Measurements from ENCODE around the gene CCDC112.

Gene CCDC112

GRCh38 chr5:115313632-115314031 is 17.2 kb upstream of the CCDC112 start:
- no peak for DNase-seq

GRCh38 chr5:115313052-115313451 is 16.6 kb upstream of the CCDC112 start:
- no peak for DNase-seq

DNA sequence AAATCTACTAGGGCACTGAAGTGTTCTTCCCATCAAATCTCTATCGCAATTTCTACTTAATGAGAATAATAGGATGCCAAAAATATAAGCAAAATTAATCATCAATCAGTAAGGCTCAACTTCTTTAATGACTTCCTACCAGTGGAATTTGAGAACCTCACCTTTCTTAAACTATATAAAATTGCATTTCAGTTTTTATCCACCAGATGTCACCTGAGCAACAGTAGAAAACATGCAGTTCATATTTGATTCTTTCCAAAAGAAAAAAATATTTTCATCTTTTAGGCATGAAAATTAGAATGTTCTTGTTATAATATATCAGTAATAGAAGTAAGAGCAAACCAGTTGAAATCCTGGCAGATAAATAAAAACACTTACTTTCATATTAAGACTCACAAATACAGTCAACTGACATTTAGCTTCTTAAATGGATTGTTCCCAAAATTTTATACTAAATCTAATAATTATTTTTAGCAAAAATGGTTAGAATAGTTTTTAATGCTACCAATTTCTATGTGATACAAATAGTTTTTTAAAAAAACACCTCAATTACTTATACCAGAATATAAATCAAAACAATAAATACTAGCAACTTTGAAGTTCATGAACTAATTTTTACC is 13.4 kb upstream of the CCDC112 start:
- DNase-seq = no peak

DNA sequence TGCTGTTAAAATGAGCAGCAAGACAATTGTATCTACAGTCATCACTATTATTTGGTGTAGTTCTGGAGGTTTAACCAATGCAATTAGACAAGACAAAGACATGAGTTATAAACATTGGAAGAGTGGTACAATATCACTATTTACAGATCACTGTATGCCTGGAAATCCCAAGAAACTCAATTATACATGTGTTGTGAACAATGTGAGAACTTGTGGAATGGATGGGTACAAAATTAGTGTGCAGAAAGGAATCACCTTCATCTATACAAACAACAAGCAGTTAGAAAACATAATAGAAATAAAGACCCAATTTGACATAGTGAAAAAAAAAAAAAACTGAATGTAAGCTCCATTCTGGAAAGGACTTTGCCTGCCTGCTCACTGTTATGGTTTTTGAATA is 12.4 kb upstream of the CCDC112 start:
- DNase-seq = no peak

DNA sequence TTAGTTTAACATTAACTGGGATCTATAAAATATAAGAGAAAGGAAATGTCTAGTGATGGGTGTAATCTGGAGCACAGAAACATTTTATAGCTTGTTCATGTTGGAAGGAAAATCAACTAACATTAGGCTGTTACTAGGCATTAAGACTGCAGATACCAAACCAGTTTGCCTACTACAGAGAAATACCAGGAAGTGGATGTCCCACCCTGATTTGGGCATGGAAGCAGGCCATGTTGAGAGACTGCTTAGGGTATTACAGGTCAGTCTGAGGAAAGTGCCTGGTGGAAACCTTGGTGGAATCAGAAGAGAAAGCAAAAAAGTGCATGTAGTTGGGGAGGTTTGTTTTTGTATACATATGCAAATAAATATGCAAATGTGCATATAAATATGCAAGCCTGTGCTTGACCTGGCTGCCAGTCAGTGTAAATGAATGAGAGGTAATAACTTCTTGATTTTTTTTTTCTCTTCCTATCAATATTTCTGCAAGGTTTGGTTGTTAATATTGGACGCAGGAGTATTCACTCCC is 9.6 kb upstream of the CCDC112 start:
- DNase-seq = no peak

DNA sequence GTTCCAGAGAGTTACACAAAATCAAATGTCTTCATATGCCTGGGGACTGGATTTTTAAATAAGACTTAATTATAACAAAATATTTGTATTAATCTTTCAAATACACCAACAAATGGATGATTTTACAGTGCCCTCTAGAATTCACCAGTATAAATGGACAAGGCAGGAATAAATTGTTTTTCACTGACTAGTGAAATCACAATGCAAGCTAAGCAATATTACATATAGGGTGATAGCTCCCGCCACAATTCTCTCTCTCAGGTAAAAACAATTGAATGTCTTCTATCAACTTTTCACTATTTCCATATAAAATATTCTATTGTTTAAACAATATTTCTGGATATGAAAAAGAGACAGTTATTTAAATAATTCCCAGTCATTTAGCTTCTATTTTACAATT is 8.0 kb upstream of the CCDC112 start:
- no peak for DNase-seq

DNA sequence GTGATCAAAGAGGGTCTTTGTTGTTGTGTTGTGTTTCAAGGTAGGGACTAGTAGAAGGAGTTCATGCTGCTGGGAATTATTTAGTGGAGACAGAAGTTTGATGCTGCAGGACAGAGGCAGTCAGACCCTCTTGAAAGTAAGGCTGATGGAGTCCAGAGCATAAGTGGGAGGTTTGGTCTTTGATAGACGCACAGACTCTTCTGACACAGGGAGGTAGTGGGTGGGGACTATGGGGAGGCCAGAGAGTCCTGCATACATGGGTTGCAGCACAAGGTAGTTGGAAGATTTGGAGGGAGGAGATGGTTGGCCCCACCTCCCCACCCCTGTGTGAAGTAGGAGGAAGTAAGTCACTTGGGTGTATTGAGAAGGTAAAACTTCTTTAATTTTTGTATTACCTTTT is 2.4 kb upstream of the CCDC112 start:
- DNase-seq = no peak

- DNase-seq = no peak
These were observed 577 bp upstream of the CCDC112 start for GRCh38 chr5:115297031-115297430.

- DNase-seq = no peak
These were observed 704 bp downstream of the CCDC112 start for GRCh38 chr5:115295777-115296123.

DNA sequence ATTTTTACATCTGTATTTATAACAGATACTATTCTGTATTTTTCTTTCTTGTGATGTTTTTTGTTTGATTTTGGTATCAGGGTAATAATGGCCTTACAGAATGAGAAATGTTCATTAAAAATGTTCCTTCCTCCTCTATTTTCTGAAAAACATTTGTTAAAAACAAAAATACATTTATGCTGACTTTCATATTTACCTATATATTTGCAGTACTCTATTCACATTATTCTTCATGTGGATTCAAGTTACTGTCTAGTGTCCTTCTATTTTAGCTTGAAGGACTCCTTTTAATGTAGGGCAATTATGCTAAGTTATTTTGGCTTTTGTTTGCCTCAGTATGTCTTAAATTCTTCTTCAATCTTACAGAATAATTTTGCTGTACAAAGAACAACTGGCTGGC is 5.1 kb downstream of the CCDC112 start:
- DNase-seq = no peak

DNA sequence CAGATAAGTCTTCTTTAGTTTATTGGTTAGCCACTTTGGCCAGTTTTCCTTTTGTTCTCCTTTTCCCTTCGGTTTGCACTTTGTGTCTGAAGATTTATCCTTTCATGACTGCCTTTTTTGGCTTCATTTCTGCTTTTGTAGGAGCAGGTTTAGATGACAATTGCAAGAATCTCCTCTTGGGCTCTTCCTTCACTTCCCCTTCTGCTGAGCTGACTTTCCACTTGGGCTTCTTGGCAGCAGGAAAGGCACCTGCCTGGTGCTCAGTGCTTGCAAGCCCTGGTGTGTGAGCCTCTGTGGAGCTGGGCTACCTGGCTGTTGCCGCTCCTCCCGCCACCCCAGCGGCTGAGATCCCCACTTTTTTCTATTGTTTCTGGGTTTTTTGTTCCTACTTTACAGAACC is 7.3 kb downstream of the CCDC112 start:
- DNase-seq = no peak

GRCh38 chr5:115284021-115284420 is 12.4 kb downstream of the CCDC112 start:
- no peak for DNase-seq

GRCh38 chr5:115282131-115282530 is 14.3 kb downstream of the CCDC112 start:
- DNase-seq = no peak

DNA sequence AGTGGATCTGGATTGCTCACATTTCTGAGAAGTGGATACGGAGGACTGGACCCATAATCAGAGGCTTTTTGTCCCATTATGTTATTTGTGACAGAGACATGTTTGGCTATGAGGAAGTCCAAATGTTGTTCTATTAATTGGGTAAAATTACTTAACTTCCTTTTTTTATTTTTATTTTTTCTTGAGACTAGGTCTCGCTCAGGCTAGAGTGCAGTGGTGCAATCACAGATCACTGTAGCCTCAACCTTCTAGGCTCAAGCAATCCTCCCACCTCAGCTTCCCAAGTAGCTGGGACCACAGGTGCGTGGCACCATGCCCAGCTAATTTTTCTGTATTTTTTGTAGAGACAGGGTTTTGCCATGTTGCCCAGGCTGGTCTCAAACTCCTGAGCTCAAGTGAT is 21.9 kb downstream of the CCDC112 start:
- DNase-seq = no peak

GRCh38 chr5:115272297-115272958 is 24.0 kb downstream of the CCDC112 start:
- no peak for DNase-seq

GRCh38 chr5:115271295-115272050 is 25.0 kb downstream of the CCDC112 start:
- no peak for DNase-seq

GRCh38 chr5:115267617-115268016 is 28.8 kb downstream of the CCDC112 start:
- no peak for DNase-seq

GRCh38 chr5:115265220-115265619 is 31.2 kb downstream of the CCDC112 start:
- DNase-seq = no peak

GRCh38 chr5:115264786-115265185 is 31.7 kb downstream of the CCDC112 start:
- DNase-seq = no peak

DNA sequence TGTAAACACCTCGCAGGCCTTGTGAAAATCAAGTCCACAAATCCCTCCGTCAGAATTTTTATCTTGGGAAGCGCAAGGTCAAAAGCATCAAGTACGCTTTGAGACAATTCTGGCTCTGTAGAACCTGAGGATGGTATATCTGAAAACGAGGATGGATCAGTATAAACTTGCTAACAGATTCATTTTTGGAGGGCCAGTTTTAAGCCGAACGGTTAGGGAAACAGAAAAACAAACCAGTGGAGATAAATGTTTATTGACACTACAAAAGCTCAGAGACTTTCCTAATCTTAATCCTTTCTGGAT is 33.4 kb downstream of the CCDC112 start:
- DNase-seq = no peak

DNA sequence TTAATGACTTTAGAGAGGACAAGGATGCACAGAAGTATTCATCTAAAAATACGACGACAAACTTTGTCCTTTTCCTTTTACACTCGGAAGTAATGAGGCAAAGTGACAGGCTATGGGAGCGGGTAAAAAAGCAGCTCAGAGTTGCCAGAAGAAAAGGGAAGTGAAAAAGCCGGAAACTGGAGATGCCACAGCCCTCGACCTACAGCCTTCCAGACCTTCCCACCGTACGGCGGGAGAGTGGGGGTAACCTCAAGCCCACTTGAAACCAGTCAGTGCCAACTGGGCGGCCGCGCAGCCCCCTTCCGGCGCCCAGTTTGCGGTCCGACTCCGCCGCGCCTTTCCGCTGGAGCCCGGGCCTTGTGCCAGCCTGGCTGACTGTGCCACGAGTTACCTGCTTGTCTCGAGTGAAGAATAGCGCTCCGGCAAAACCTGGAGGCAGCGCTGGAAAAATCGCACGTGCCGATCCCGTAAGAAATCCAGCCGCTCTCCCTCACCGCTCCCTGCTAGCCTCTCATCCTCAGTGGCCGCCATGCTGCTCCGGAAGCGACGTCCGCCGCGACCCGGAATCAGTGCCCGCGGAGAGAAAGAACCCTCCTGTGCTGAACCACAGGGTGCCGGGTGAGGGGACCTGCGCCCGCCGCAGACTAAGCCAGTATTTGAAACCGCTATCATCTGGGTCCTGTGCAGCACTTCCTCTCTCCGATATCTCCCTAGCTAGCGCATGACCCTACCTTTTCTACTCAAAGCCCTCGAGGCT is 34.0 kb downstream of the CCDC112 start, which contains the start of gene PGGT1B:
PGGT1B (minus strand) TSS at position 557 of the 757 bp plus-strand sequence; CDS start at position 531, 26 bp downstream.
- peak; percentile 10 to 26 for DNase-seq

DNA sequence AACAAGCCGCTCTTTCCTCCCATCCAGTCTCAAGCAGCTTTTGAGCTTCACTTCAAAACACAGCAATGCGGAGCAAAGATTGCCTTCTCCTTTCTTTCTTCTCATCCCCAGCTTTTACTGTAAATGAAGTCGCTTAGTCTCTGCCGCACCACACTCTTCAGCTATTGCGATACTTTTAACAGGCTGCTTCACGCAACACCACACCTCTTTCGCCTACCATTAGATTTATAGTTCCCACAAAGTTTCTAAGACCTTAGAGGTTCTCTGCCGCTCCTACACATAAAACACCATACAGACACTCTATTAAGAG is 34.5 kb downstream of the CCDC112 start:
- peak in 1 of 2 experiments; percentile 11 for DNase-seq

GRCh38 chr5:115260248-115260647 is 36.2 kb downstream of the CCDC112 start:
- no peak for DNase-seq

DNA sequence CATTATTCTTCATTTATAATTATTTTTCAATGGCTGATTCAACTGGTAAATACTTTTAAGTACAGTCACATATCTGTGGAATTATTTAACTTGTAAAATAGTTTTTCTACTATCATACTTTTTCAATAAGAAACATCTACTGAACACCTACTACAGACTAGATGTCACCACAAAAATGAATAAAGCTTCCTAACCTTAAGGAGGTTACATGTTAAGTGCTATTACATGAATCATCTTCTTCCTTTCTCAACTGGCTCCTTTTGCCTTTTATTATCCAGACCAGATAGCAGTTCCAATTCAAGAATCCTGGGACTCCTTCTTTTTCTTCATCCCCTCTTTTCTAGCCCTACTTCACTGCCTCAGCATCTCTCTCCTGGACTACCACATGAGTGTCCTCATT is 38.5 kb downstream of the CCDC112 start:
- DNase-seq = no peak

Measured in NCI-H187 (cell line).